Measurements from ENCODE around the gene ATAD3A. TPM values are rescaled to one million over a fixed set of nuclear protein-coding genes. Genes with fewer than 3 reads are reported as not detected.

ATAD3A gene
- total RNA-seq, 1 experiment from 2014 or later: 92.7 TPM

GRCh38 chr1:1541956-1542765, 30.2 kb downstream of the ATAD3A start:
- no peaks in the 10 kb centered on the region for H3K4me1 ChIP-seq (ENCODE audit: insufficient read depth, low read length, poor library complexity, severe bottlenecking)
- ChIA-PET POLR2A (ENCODE audit: low non-redundant PET) (no interaction called here), CTCF (no interaction called here)
- H3K27ac ChIP-seq (ENCODE audit: low read depth, low read length, poor library complexity, severe bottlenecking): no peak overlapping the region
- TF ChIP-seq EZH2 (IDR thresholded peaks at IDR 0.05; ENCODE audit: borderline replicate concordance, low read depth, low read length, poor library complexity, severe bottlenecking) (no peak), CTCF (conservative IDR thresholded peaks at IDR 0.05; ENCODE audit: low read depth, low read length) (no peak)
- no peak overlapping the region for H3K4me3 ChIP-seq (ENCODE audit: low read depth, low read length, poor library complexity, severe bottlenecking)
- DNase-seq (ENCODE audit: low spot score): no peak
- peaks cover 24% of the 10 kb centered on the region for H3K36me3 ChIP-seq (ENCODE audit: insufficient read depth, low read length, poor library complexity, severe bottlenecking)
- BruUV-seq (replicated peaks): no TSS peak
- H3K9me3 ChIP-seq (ENCODE audit: low read depth, low read length, poor library complexity, severe bottlenecking): no peaks in the 10 kb centered on the region
- intact Hi-C loops (cut with micrococcal nuclease; ENCODE audit: unreplicated experiment): no loop called here
- no peaks in the 10 kb centered on the region for H3K27me3 ChIP-seq (replicated peaks; ENCODE audit: insufficient read depth, low read depth, low read length, poor library complexity)

DNA sequence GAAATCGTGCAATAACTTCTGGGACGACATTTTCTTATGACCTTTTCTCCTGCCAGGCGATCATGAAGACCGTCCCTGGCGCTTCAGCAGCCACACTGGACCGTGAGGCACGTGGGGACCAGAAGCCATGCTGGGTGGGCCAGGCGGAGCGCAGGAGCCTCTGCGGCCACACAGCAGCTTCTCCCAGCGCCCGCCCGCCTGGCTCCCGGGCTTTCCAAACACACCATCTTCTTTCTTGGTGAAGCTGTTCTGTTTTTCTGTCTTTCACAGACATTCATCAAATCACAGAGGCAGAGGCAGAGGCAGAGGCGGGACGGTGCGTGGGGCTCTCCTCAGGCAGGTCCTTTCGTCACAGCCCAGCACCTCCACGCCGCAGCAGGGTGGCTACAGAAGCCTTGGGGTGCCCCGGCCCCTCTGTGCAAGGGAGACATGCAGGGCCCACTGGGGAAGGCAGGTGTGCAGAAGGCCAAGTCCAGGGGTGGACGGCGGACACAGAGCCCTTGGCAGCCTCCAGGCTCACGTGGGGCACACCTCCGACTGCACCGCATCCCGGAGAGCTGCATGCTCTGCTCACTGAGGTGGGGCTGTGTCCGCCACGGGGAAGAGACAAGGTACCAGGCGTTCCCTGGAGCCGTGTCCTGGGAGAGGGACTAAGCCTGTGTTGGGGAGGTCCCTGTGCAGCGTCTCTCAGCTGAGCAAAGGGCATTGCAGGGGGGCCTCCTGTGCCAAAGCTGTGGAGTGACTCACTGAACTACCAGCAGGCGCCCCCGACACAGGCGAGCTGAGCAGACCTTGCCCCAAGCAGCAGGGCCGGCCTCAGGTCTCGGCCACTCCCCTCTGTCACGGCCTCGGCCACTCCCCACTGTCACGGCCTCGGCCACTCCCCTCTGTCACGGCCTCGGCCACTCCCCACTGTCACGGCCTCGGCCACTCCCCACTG, 31.1 kb downstream of the ATAD3A start:
- Histone ChIP-seq H3K36me3 (ENCODE audit: insufficient read depth, low read length, poor library complexity, severe bottlenecking) (peaks cover 27% of the 10 kb centered on the region), H3K27ac (ENCODE audit: low read depth, low read length, poor library complexity, severe bottlenecking) (no peak overlapping the region), H3K27me3 (replicated peaks; ENCODE audit: insufficient read depth, low read depth, low read length, poor library complexity) (no peaks in the 10 kb centered on the region), H3K4me1 (ENCODE audit: insufficient read depth, low read length, poor library complexity, severe bottlenecking) (no peaks in the 10 kb centered on the region), H3K9me3 (ENCODE audit: low read depth, low read length, poor library complexity, severe bottlenecking) (no peaks in the 10 kb centered on the region), H3K4me3 (ENCODE audit: low read depth, low read length, poor library complexity, severe bottlenecking) (no peak overlapping the region)
- TF ChIP-seq EZH2 (IDR thresholded peaks at IDR 0.05; ENCODE audit: borderline replicate concordance, low read depth, low read length, poor library complexity, severe bottlenecking): no peak
- no peak for TF ChIP-seq CTCF (conservative IDR thresholded peaks at IDR 0.05; ENCODE audit: low read depth, low read length)
- intact Hi-C loops (cut with micrococcal nuclease; ENCODE audit: unreplicated experiment): no loop called here
- DNase-seq (ENCODE audit: low spot score): no peak
- ChIA-PET POLR2A (ENCODE audit: low non-redundant PET) (no interaction called here), CTCF (no interaction called here)
- BruUV-seq (replicated peaks): no TSS peak

GRCh38 chr1:1543706-1544099, 31.7 kb downstream of the ATAD3A start:
- POLR2A ChIA-PET (ENCODE audit: low non-redundant PET): no interaction called here

More at GRCh38 chr1:1543706-1544099, 31.7 kb downstream of the ATAD3A start:
- Histone ChIP-seq H3K4me1 (ENCODE audit: insufficient read depth, low read length, poor library complexity, severe bottlenecking) (no peaks in the 10 kb centered on the region), H3K27me3 (replicated peaks; ENCODE audit: insufficient read depth, low read depth, low read length, poor library complexity) (no peaks in the 10 kb centered on the region), H3K36me3 (ENCODE audit: insufficient read depth, low read length, poor library complexity, severe bottlenecking) (peaks cover 27% of the 10 kb centered on the region), H3K4me3 (ENCODE audit: low read depth, low read length, poor library complexity, severe bottlenecking) (no peak overlapping the region), H3K9me3 (ENCODE audit: low read depth, low read length, poor library complexity, severe bottlenecking) (no peaks in the 10 kb centered on the region), H3K27ac (ENCODE audit: low read depth, low read length, poor library complexity, severe bottlenecking) (no peak overlapping the region)
- CTCF ChIA-PET: no interaction called here
- intact Hi-C loops (cut with micrococcal nuclease; ENCODE audit: unreplicated experiment): no loop called here
- DNase-seq (ENCODE audit: low spot score): no peak
- TF ChIP-seq CTCF (conservative IDR thresholded peaks at IDR 0.05; ENCODE audit: low read depth, low read length): no peak
- TF ChIP-seq EZH2 (IDR thresholded peaks at IDR 0.05; ENCODE audit: borderline replicate concordance, low read depth, low read length, poor library complexity, severe bottlenecking): no peak
- no TSS peak for BruUV-seq (replicated peaks)
